ENCODE data around the gene GASK1A. TPM values are rescaled to one million over a fixed set of nuclear protein-coding genes. Genes with fewer than 3 reads are reported as not detected.

The GASK1A gene
- total RNA-seq (2021; ENCODE audit: unreplicated experiment) (not detected), Bru-seq, nascent RNA (percentile 15 among the genes with signal in this experiment), BruChase-seq, experiment 1, labeled RNA remaining after a 2-hour chase (not detected), BruChase-seq, experiment 2, labeled RNA remaining after a 6-hour chase (not detected)
- not detected for polyA plus RNA-seq (2012; ENCODE audit: insufficient read length)
- long read RNA-seq: 0 reads

- intact Hi-C loops (cut with micrococcal nuclease; ENCODE audit: unreplicated experiment): no loop called here
- BruUV-seq (replicated peaks): no TSS peak
- POLR2A ChIA-PET: no interaction called here
Observed at GRCh38 chr3:42979044-42979972, at the start of gene GASK1A. Gene GASK1A (plus strand): TSS chr3:42979311. CDS start chr3:42979643, 332 bp downstream.

More at GRCh38 chr3:42979044-42979972, at the start of gene GASK1A:
- in situ Hi-C loops (cut with HindIII; ENCODE audit: low pct_unique_long_range_greater_than_20kb, low sequenced_read_pairs): no loop called here
- H3K4me3 ChIP-seq (ENCODE audit: low read depth in 2 of 2, low read length in 2 of 2): peak within 1 kb of the TSS; percentile 23 to 32
- ATAC-seq (peak; percentile 73), DNase-seq (ENCODE audit: low read depth, low spot score) (no peak)
- CTCF ChIA-PET: interaction anchor here (0.6 kb wide), 1 partner anchor 50 kb away, joined by 4 read pairs; no protein-coding TSS in a partner anchor
- no peaks in the 10 kb centered on the region for H3K36me3 ChIP-seq (ENCODE audit: control insufficient read depth, insufficient read depth, low read length)
- TF ChIP-seq SIN3A (IDR thresholded peaks at IDR 0.05; ENCODE audit: borderline replicate concordance, insufficient read depth, low read depth, low read length): no peak
- no peak for TF ChIP-seq REST (IDR thresholded peaks at IDR 0.05; ENCODE audit: insufficient read depth in 1 of 2, low read depth in 2 of 2, low read length in 1 of 2)
- no peak for TF ChIP-seq CTCF (IDR thresholded peaks at IDR 0.05)
- TF ChIP-seq TCF7L2 (IDR thresholded peaks at IDR 0.05; ENCODE audit: low read depth, low read length): no peak
- TF ChIP-seq POLR2AphosphoS5 (IDR thresholded peaks at IDR 0.05; ENCODE audit: low read depth, low read length): no peak
- H3K9me3 ChIP-seq (ENCODE audit: control insufficient read depth, insufficient read depth, low read depth, low read length): no peaks in the 10 kb centered on the region
- H3K27ac ChIP-seq (ENCODE audit: low read length): no peak within 1 kb of the TSS
- peaks cover 11% of the 10 kb centered on the region for H3K27me3 ChIP-seq (ENCODE audit: control insufficient read depth, insufficient read depth, low read length)
- H3K4me1 ChIP-seq (ENCODE audit: control insufficient read depth, insufficient read depth, low read length): 0 out of 2 replicates have a peak, but pooled peaks cover 2% of the 10 kb centered on the region
